Upper lobe of left lung (tissue), 4 donors: ENCODE measurements around the gene IDS.

Experiments
- POLR2AphosphoS5 ChIP-seq, 2 donors: sonication (generic); formaldehyde crosslinking; IDR thresholded peaks; one replicate each; pipeline ENCODE4 v1.5.1; 2017; ENCODE audit warnings: antibody characterized with exemption in 2 of 2
- TF ChIP-seq, protein P1 (sequence below), 6 experiments: fragments of 450-650 bp in 4 of 6; fragments of 200-600 bp in 2 of 6; sonication (generic) in 2 of 6; IDR thresholded peaks; one replicate each; pipeline ENCODE4 v1.5.1; 2016 to 2019; ENCODE audit warnings: antibody characterized with exemption in 6 of 6

DNA sequence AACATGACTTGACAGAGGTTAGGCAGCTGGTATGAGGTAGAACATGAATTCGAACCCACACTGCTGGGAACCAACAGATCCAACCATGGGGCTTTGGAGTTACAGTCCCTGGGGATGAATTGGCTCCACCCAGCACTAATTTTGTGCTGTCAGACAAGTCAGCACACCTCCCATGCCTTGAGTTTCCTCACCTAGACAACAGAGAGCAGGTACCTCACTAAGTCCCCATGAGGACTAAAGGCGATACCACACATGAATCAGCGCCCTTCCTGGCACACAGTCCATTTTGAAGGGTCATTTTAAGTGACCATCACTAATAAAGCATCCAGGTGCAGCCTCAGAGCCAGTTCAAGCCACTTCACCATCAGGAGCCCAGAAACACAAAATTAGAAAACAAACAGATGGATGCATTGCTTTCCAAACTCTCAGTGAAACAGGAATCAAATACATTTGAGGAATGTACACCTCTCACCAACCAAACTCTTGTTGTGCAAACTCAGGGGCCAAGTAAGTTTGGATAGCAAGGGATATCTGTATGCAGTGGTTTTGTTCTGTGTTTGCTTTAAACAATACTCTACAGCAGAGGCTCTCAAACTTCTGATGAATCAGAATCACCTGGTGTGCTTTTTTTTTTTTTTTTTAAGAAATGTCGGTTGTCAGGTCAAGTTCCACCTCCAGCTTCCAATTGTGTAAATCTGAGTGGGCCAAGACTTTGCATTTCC is 10.1 kb downstream of the IDS start:
- TF ChIP-seq, protein P1, sequence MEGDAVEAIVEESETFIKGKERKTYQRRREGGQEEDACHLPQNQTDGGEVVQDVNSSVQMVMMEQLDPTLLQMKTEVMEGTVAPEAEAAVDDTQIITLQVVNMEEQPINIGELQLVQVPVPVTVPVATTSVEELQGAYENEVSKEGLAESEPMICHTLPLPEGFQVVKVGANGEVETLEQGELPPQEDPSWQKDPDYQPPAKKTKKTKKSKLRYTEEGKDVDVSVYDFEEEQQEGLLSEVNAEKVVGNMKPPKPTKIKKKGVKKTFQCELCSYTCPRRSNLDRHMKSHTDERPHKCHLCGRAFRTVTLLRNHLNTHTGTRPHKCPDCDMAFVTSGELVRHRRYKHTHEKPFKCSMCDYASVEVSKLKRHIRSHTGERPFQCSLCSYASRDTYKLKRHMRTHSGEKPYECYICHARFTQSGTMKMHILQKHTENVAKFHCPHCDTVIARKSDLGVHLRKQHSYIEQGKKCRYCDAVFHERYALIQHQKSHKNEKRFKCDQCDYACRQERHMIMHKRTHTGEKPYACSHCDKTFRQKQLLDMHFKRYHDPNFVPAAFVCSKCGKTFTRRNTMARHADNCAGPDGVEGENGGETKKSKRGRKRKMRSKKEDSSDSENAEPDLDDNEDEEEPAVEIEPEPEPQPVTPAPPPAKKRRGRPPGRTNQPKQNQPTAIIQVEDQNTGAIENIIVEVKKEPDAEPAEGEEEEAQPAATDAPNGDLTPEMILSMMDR (IDR thresholded peaks at IDR 0.05), result no peak
- no peak for TF ChIP-seq POLR2AphosphoS5 (IDR thresholded peaks at IDR 0.05)
